22Rv1 (cell line): ENCODE measurements around the gene TRDN.

Experiments used
- H3K27ac ChIP-seq: fragments of 450-650 bp; 2 replicates; pipeline ENCODE4 v1.5.1; 2017
- ZFX ChIP-seq: fragments of 450-650 bp; IDR thresholded peaks from 2 replicates; pipeline ENCODE4 v1.6.1; 2017; ENCODE audit warnings: antibody characterized with exemption, borderline replicate concordance
- TF ChIP-seq, protein P1 (sequence below): fragments of 450-650 bp; IDR thresholded peaks from 2 replicates; pipeline ENCODE4 v1.5.1; 2017; ENCODE audit warnings: mild to moderate bottlenecking

The TRDN gene

GRCh38 chr6:123462152-123462551 is 174.6 kb downstream of the TRDN start:
- TF ChIP-seq ZFX: no peak
- TF ChIP-seq, protein P1, sequence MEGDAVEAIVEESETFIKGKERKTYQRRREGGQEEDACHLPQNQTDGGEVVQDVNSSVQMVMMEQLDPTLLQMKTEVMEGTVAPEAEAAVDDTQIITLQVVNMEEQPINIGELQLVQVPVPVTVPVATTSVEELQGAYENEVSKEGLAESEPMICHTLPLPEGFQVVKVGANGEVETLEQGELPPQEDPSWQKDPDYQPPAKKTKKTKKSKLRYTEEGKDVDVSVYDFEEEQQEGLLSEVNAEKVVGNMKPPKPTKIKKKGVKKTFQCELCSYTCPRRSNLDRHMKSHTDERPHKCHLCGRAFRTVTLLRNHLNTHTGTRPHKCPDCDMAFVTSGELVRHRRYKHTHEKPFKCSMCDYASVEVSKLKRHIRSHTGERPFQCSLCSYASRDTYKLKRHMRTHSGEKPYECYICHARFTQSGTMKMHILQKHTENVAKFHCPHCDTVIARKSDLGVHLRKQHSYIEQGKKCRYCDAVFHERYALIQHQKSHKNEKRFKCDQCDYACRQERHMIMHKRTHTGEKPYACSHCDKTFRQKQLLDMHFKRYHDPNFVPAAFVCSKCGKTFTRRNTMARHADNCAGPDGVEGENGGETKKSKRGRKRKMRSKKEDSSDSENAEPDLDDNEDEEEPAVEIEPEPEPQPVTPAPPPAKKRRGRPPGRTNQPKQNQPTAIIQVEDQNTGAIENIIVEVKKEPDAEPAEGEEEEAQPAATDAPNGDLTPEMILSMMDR: no peak

GRCh38 chr6:123458218-123458617 is 178.5 kb downstream of the TRDN start:
- no peak overlapping the region for H3K27ac ChIP-seq
- TF ChIP-seq, protein P1: no peak
- no peak for TF ChIP-seq ZFX

More at GRCh38 chr6:123462152-123462551, 174.6 kb downstream of the TRDN start:
- H3K27ac ChIP-seq: no peak overlapping the region

GRCh38 chr6:123456836-123457235 is 179.9 kb downstream of the TRDN start:
- no peak for TF ChIP-seq ZFX
- TF ChIP-seq, protein P1: no peak
- no peak overlapping the region for H3K27ac ChIP-seq

DNA sequence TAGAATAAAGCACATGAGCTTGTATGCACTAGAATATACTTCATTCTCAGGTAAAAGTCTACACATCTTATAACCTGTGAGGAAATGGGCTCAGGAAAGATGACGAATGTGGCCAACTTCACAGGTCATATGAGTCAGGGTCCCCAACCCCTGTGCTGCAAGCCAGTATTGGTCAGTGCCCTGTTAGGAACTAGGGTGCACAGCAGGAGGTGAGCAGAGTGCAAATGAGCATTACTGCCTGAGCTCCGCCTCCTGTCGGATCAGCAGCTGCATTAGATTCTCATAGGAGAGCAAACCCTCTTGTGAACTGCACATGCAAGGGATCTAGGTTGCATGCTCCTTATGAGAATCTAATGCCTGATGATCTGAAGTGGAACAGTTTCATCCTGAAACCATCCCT is 182.3 kb downstream of the TRDN start:
- H3K27ac ChIP-seq: no peak overlapping the region
- TF ChIP-seq, protein P1: no peak
- no peak for TF ChIP-seq ZFX

DNA sequence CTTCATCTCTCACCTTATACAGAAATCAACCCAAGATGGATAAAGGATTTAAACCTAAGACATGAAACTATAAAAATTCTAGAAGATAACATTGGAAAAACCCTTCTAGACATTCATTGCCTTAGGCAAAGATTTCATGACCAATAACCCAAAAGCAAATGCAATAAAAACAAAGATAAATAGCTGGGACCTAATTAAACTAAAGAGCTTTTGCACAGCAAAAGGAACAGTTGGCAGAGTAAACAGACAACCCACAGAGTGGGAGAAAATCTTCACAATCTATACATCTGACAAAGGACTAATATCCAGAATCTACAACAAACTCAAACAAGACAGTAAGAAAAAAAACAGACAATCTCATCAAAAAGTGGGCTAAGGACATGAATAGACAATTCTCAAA is 183.7 kb downstream of the TRDN start:
- peak overlapping the region; percentile 53 for H3K27ac ChIP-seq

DNA sequence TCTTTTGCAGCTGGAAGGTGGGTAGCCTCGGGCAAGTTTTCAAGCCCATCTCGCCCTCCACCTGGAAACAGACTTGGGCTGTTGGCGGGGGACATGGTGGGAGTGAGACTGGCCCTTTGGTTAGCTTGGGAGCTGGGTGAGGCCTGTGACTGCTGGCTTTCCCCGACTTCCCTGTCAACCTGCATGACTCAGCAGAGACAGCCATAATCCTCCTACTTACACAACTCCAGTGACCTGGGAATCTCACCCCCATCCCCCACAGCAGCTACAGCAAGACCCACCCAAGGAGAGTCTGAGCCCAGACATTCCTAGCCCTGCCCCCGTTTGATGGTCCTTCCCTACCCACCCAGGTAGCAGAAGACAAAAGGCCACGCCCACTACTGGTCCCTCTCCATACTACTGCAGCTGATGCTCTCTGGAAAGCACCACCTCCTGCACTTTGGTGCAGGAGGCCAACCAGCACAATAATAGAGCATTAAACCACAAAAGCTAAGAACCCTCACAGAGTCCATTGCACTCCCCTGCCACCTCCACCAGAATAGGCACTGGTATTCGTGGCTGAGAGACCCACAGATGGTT is 188.4 kb downstream of the TRDN start:
- TF ChIP-seq ZFX: no peak
- TF ChIP-seq, protein P1: no peak

DNA sequence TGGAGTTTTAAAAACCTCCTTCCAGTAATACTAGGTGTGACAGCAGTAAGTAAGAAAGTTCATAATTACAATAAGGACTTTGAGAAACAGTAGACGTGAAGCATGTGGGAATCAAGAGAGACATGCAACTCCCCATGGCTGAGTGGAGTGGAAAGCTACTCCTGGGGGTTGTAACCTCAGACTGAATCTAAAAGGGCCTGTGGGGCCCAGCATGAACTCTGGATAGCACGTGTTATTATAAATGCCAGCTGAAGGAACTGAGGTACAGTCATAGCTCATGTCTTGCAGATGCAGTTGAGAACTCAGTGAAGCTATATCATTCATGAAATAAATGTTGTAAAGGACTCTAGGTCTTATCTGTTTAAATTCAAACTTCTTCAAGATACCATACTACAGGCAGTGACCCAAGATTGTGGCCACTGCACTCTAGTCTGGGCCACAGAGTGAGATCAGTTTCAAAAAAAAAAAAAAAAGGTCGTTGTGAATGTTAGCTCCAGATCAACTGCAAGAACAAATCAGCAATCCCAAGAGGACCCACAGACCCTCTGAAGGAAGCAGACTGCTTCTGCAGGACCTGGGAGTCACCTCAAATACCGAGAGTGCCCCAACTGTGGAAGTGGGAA is 189.3 kb downstream of the TRDN start:
- TF ChIP-seq, protein P1: no peak
- TF ChIP-seq ZFX: no peak
- no peak overlapping the region for H3K27ac ChIP-seq

More for the DNA sequence above, 188.4 kb downstream of the TRDN start:
- H3K27ac ChIP-seq: no peak overlapping the region
